ENCODE results near the gene FAM25G. TPM values are rescaled to one million over a fixed set of nuclear protein-coding genes. Genes with fewer than 3 reads are reported as not detected.

Gene FAM25G
- total RNA-seq, 3 donors from 2014 or later = not detected

GRCh38 chr10:47442351-47442750 lies 49.1 kb downstream of the FAM25G start:
- no peak for TF ChIP-seq POLR2AphosphoS5 (IDR thresholded peaks at IDR 0.05)
- no peak for TF ChIP-seq CTCF (IDR thresholded peaks at IDR 0.05)
- no peak for TF ChIP-seq POLR2A (IDR thresholded peaks at IDR 0.05)
- H3K27ac ChIP-seq = peak overlapping the region; percentile 55 to 77
- peak in 1 of 2 donors; percentile 78 for DNase-seq (ENCODE audit: low spot score in 2 of 2)
- no peak overlapping the region for H3K4me3 ChIP-seq
- H3K9me3 ChIP-seq = peaks cover 19 to 27% of the 10 kb centered on the region in 2 donors
- H3K4me1 ChIP-seq = no peaks in the 10 kb centered on the region
- intact Hi-C loops (cut with DNase I; ENCODE audit: low total_unique reads) = no loop called here
- no peaks in the 10 kb centered on the region for H3K36me3 ChIP-seq
- no peaks in the 10 kb centered on the region for H3K27me3 ChIP-seq

GRCh38 chr10:47441938-47442337 lies 49.6 kb downstream of the FAM25G start:
- no peaks in the 10 kb centered on the region for H3K27me3 ChIP-seq
- DNase-seq (ENCODE audit: low spot score in 2 of 2) = no peak
- TF ChIP-seq CTCF (IDR thresholded peaks at IDR 0.05) = no peak
- no peak for TF ChIP-seq POLR2AphosphoS5 (IDR thresholded peaks at IDR 0.05)
- TF ChIP-seq POLR2A (IDR thresholded peaks at IDR 0.05) = no peak
- peaks cover 19 to 27% of the 10 kb centered on the region in 2 donors for H3K9me3 ChIP-seq
- H3K36me3 ChIP-seq = no peaks in the 10 kb centered on the region
- intact Hi-C loops (cut with DNase I; ENCODE audit: low total_unique reads) = no loop called here
- H3K4me3 ChIP-seq = no peak overlapping the region
- peak overlapping the region; percentile 55 to 77 for H3K27ac ChIP-seq
- no peaks in the 10 kb centered on the region for H3K4me1 ChIP-seq

DNA sequence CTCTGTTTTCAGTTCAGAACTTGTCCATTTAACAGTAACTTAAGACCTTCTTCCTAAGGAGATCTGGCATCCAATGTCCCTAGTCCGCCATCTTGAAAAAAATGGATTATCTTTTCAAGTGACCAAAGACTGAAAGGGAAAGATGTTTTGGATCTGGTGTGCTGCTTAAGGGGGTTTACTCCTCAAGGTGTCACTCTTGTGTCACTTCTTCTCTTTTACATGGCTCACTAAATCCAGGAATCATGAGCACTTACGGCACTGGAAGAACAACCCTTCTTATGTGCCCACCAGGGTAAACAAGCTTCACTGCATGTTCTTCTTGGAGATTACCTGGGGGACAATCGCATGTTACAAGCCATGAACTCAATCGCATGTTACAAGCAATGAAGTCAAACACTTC lies 51.3 kb downstream of the FAM25G start:
- TF ChIP-seq POLR2A (IDR thresholded peaks at IDR 0.05) (no peak), POLR2AphosphoS5 (IDR thresholded peaks at IDR 0.05) (no peak), CTCF (IDR thresholded peaks at IDR 0.05) (no peak)
- peaks cover 4 to 11% of the 10 kb centered on the region in 2 donors for H3K9me3 ChIP-seq
- no peaks in the 10 kb centered on the region for H3K4me1 ChIP-seq
- H3K4me3 ChIP-seq = no peak overlapping the region
- intact Hi-C loops (cut with DNase I; ENCODE audit: low total_unique reads) = no loop called here
- H3K36me3 ChIP-seq = no peaks in the 10 kb centered on the region
- H3K27ac ChIP-seq = no peak overlapping the region
- H3K27me3 ChIP-seq = no peaks in the 10 kb centered on the region
- no peak for DNase-seq (ENCODE audit: low spot score in 2 of 2)

DNA sequence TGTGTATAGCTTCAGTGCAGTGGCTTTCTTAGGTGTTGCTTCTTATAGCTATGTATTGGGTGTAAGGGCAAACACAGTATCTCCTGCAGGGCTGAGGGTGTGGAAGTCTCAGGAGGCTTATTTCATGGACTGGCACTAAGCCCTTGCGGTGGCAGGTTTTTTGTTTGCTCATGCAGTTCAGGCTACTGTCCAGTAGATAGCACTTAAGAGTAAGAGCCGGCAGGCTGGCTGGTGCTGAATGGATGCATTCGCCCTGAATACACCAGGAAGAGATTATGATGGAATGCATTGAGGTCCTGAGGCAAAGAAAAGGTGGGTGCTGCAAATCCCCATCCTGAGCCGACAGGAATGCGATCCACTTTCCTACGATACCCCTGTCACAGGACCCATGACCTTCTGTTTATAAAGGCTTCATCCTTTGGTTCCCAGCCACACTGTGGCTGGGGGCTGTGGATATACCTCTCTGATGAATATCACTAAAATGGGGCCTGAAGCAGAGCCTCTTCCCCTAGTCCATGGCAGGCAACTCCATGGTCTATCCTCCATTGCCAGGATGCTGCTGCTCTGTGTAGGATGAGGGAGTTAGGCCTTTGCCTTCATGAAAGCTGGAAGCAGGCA lies 52.5 kb downstream of the FAM25G start:
- intact Hi-C loops (cut with DNase I; ENCODE audit: low total_unique reads) = no loop called here
- Histone ChIP-seq H3K27ac (no peak overlapping the region), H3K9me3 (no peaks in the 10 kb centered on the region), H3K4me3 (no peak overlapping the region), H3K36me3 (no peaks in the 10 kb centered on the region), H3K27me3 (no peaks in the 10 kb centered on the region), H3K4me1 (no peaks in the 10 kb centered on the region)
- peak; percentile 38 to 57 for DNase-seq (ENCODE audit: low spot score in 2 of 2)
- TF ChIP-seq CTCF (IDR thresholded peaks at IDR 0.05) (peak in 2 of 3 donors; percentile 46), POLR2A (IDR thresholded peaks at IDR 0.05) (no peak)

Other genes with a start within 250 kb of the FAM25G start
- 10 to 100 TPM in 1 of 3 donors, 1 to 10 TPM in 2; 2.0 to 12.3 (median 2.0) TPM for gene GDF10, start 191.5 kb downstream of the FAM25G start, total RNA-seq
- gene GDF2, start 169.2 kb downstream of the FAM25G start, total RNA-seq = not detected
- gene RBP3, start 143.3 kb downstream of the FAM25G start, total RNA-seq = not detected
- under 1 TPM in 1 of 3 donors, not detected in 2; 0.44 TPM for gene ZNF488, start 107.4 kb downstream of the FAM25G start, total RNA-seq
- gene ANXA8, start 7.6 kb downstream of the FAM25G start, total RNA-seq = 10 to 100 TPM in 1 of 3 donors, 1 to 10 TPM in 1, not detected in 1; 4.9 to 29.4 TPM
- 10 to 100 TPM in 1 of 3 donors, 1 to 10 TPM in 2; 5.8 to 21.0 (median 6.0) TPM for gene AGAP9, start 31.9 kb upstream of the FAM25G start, total RNA-seq